Kidney epithelial cell (primary cell): ENCODE measurements around the gene KRTAP22-2. TPM values are rescaled to one million over a fixed set of nuclear protein-coding genes. Genes with fewer than 3 reads are reported as not detected.

Source experiments
- DNase-seq: peaks from one replicate; pipeline ENCODE4 v3.0.0-alpha.2; 2010; ENCODE audit warnings: low read depth
- H3K27me3 ChIP-seq: 2 replicates; pipeline ENCODE4 v1.6.0; 2011; ENCODE audit warnings: low read length; ENCODE audit not compliant: control insufficient read depth, insufficient read depth
- H3K36me3 ChIP-seq: 2 replicates; pipeline ENCODE4 v1.5.1; 2011; ENCODE audit warnings: low read length; ENCODE audit not compliant: control insufficient read depth, insufficient read depth
- H3K4me3 ChIP-seq: 2 replicates; pipeline ENCODE4 v1.5.1; 2011; ENCODE audit warnings: low read depth, mild to moderate bottlenecking, control low read depth, low read length
- CTCF ChIP-seq: IDR thresholded peaks from 2 replicates; pipeline ENCODE4 v1.5.1; 2011; ENCODE audit warnings: mild to moderate bottlenecking, moderate library complexity, low read length, control low read depth, inconsistent platforms; ENCODE audit not compliant: insufficient read depth, poor library complexity, severe bottlenecking
- total RNA-seq: library from RNA; depleted of rRNA; stranded (reverse); fragments of >200 nt; gene quantifications from 2 replicates; pipeline ENCODE4 v1.2.3, GENCODE V29; 2015

Gene KRTAP22-2
- total RNA-seq, 1 donor from 2014 or later = not detected

GRCh38 chr21:30580132-30580531 lies 10.1 kb downstream of the KRTAP22-2 start:
- no peaks in the 10 kb centered on the region for H3K27me3 ChIP-seq
- H3K4me3 ChIP-seq = no peak overlapping the region
- H3K36me3 ChIP-seq = no peaks in the 10 kb centered on the region
- no peak for TF ChIP-seq CTCF
- DNase-seq = no peak

- no peaks in the 10 kb centered on the region for H3K36me3 ChIP-seq
- no peak overlapping the region for H3K4me3 ChIP-seq
- no peaks in the 10 kb centered on the region for H3K27me3 ChIP-seq
- no peak for TF ChIP-seq CTCF
- no peak for DNase-seq
Observed at GRCh38 chr21:30579346-30579745, 10.9 kb downstream of the KRTAP22-2 start.

DNA sequence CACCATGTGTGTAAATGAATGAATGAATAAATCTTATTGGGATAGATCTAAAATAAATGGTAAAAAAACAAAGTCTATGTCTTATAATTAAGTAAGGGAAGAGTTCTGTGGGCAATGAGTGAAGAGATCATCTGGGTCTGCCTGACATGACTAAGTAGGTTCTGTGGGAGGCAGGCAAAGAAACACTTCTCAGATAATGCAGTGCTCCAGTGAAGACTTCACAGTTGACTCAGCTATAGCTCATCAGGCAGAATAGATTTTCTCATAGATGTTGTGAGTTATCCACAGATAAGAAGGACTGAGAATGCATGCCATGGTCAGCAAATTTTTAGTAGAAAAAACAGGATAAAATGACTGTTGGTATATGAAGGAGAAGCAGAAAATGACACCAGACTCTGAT lies 12.4 kb downstream of the KRTAP22-2 start:
- Histone ChIP-seq H3K36me3 (no peaks in the 10 kb centered on the region), H3K4me3 (no peak overlapping the region), H3K27me3 (no peaks in the 10 kb centered on the region)
- DNase-seq = no peak
- no peak for TF ChIP-seq CTCF

- Histone ChIP-seq H3K36me3 (no peaks in the 10 kb centered on the region), H3K27me3 (no peaks in the 10 kb centered on the region), H3K4me3 (no peak overlapping the region)
- TF ChIP-seq CTCF = no peak
- DNase-seq = no peak
Observed at GRCh38 chr21:30567617-30568016, 22.6 kb downstream of the KRTAP22-2 start.

GRCh38 chr21:30563630-30564029 lies 26.6 kb downstream of the KRTAP22-2 start:
- no peak for DNase-seq
- no peak for TF ChIP-seq CTCF
- H3K36me3 ChIP-seq = no peaks in the 10 kb centered on the region
- no peak overlapping the region for H3K4me3 ChIP-seq
- no peaks in the 10 kb centered on the region for H3K27me3 ChIP-seq

GRCh38 chr21:30563072-30563471 lies 27.1 kb downstream of the KRTAP22-2 start:
- no peak for TF ChIP-seq CTCF

More at GRCh38 chr21:30563072-30563471, 27.1 kb downstream of the KRTAP22-2 start:
- H3K4me3 ChIP-seq = no peak overlapping the region
- H3K27me3 ChIP-seq = no peaks in the 10 kb centered on the region
- no peak for DNase-seq
- H3K36me3 ChIP-seq = no peaks in the 10 kb centered on the region
